NCI-H146 (cell line): Measurements from ENCODE around the gene SARDH.

Experiments used
- DNase-seq: peaks from one replicate; lab custom pipeline; 2025; lab: John Stamatoyannopoulos, UW

Gene SARDH, protein sequence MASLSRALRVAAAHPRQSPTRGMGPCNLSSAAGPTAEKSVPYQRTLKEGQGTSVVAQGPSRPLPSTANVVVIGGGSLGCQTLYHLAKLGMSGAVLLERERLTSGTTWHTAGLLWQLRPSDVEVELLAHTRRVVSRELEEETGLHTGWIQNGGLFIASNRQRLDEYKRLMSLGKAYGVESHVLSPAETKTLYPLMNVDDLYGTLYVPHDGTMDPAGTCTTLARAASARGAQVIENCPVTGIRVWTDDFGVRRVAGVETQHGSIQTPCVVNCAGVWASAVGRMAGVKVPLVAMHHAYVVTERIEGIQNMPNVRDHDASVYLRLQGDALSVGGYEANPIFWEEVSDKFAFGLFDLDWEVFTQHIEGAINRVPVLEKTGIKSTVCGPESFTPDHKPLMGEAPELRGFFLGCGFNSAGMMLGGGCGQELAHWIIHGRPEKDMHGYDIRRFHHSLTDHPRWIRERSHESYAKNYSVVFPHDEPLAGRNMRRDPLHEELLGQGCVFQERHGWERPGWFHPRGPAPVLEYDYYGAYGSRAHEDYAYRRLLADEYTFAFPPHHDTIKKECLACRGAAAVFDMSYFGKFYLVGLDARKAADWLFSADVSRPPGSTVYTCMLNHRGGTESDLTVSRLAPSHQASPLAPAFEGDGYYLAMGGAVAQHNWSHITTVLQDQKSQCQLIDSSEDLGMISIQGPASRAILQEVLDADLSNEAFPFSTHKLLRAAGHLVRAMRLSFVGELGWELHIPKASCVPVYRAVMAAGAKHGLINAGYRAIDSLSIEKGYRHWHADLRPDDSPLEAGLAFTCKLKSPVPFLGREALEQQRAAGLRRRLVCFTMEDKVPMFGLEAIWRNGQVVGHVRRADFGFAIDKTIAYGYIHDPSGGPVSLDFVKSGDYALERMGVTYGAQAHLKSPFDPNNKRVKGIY

GRCh38 chr9:133737774-133738639, at the start of gene SARDH:
Gene SARDH (minus strand): TSS chr9:133738352. CDS start chr9:133734173, 4,179 bp downstream.
- DNase-seq: peak; percentile 34

DNA sequence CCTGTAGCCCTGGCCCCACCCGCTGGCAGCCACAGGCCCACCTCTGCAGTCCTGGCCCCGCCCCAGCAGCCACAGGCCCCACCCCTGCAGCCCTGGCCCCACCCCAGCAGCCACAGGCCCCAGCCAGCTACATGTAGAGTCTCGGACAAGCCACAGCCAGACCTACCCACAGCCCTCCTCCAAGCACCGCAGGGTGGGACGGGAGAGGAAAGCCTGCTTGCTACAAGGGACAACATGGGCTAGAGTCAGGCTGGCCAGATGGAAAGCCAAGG, 49.5 kb upstream of the SARDH start:
- DNase-seq: no peak

DNA sequence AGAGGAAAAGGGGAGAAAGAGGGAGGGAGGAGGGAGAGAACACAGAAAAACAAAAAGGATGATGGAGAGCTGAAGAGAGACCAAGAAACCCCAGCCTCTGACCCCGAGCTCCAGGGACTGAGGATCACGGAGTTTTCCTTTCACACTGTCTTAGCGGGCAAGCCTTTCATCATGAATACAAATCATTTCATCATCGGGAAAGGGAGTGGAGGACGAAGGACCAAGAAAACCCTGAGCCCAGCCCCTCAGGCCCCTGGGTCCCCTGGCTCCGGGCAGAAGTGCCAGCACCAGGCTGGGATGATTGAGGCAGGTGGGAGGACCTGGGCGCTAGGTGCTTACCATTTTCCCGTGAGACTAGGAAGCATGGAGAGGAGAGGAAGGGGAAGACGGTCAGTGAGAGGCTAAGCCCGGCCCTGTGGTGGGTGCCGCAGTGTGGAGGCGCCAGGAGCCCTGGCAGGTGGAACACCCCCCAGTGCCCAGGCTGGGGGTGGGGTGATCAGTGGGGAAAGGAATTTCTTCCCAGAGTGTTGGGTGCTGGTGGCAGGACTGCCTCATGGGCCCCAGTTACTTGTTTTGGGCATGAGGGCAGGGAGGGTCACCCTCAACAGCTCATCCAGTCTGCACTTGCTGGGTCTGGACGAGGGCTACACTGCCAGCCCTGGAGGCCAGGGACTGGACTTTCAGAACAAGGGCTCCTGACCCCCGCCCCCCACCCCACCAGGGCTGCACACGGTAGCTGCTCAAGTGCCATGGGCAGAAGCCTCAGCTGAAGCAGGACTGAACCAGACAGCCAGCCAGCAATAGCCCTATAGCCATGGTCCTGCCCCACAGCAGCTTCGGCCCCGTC, 49.0 kb upstream of the SARDH start:
- DNase-seq: no peak

- no peak for DNase-seq
Measured at GRCh38 chr9:133786371-133786753, 48.2 kb upstream of the SARDH start.

- DNase-seq: no peak
Measured at GRCh38 chr9:133785753-133786370, 47.7 kb upstream of the SARDH start.

- no peak for DNase-seq
Measured at GRCh38 chr9:133784731-133785561, 46.8 kb upstream of the SARDH start.

- DNase-seq: no peak
Measured at GRCh38 chr9:133783331-133783731, 45.2 kb upstream of the SARDH start.

- DNase-seq: peak; percentile 4
Measured at GRCh38 chr9:133782157-133783130, 44.3 kb upstream of the SARDH start.

GRCh38 chr9:133781828-133782135, 43.6 kb upstream of the SARDH start:
- DNase-seq: no peak

DNA sequence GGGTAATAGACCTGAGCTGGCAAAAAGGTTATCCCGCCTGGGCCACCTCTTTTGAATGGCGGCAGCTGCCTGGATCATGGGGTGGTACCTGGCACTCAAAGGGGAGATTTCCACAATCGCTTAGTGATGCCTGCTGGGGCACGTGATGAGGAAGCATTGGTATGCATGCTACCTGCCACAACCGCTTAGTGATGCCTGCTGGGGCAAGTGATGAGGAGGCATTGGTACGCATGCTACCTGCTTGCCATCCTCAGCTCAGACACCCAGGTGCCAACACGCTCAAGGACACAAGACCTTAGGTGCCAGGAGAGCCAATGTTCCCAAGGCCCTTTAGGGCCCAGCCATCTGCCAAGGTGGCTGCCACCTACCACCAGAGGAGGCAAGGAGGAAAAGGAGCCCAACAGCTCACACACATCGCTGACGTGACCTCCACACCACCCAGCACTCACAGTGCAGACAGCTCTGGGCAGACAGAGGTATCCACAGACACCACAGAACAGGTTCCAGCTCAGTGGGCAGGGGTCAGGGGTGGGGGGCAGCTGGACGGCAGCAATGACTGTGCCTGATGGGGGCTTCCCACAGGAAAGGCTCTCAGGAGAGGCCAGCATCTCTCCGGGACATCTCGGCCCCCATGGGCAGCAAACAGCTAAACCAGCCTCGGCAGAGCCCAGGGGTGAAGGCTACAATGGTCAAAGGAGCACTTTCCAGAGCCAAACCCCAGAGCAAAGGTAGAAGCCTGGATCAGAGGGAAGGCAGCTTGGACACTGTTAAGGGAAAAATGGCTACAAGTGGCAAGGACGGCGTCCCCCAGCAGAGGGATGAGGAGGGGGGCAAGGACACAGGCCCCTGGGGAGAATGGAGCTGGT, 43.0 kb upstream of the SARDH start:
- DNase-seq: no peak

DNA sequence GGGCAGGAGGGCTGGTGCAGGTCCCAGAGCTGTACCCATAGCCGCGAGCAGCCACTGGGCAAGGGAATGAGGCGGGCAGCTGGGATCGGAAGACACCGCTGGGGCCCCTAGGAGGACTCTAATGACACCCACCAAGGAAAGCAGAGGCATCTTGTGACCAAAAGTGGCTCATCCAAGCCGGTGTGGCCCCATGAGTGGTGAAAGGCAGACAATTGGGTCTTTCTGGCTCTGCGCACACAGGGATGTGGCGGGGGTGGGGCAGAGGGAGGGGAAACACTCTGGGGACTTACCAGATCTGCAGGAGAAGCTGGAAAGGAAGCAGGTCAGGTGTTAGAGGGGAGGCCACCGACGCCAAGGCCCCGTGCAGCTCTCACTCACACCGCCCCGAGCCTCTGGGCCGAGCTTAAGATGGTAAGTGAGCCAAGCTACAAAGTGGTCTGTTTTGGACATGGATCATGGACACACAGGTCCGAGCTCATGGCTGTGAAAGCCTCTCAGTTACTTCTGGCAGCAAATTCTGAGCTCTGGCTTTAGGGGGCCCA, 42.3 kb upstream of the SARDH start:
- no peak for DNase-seq

DNA sequence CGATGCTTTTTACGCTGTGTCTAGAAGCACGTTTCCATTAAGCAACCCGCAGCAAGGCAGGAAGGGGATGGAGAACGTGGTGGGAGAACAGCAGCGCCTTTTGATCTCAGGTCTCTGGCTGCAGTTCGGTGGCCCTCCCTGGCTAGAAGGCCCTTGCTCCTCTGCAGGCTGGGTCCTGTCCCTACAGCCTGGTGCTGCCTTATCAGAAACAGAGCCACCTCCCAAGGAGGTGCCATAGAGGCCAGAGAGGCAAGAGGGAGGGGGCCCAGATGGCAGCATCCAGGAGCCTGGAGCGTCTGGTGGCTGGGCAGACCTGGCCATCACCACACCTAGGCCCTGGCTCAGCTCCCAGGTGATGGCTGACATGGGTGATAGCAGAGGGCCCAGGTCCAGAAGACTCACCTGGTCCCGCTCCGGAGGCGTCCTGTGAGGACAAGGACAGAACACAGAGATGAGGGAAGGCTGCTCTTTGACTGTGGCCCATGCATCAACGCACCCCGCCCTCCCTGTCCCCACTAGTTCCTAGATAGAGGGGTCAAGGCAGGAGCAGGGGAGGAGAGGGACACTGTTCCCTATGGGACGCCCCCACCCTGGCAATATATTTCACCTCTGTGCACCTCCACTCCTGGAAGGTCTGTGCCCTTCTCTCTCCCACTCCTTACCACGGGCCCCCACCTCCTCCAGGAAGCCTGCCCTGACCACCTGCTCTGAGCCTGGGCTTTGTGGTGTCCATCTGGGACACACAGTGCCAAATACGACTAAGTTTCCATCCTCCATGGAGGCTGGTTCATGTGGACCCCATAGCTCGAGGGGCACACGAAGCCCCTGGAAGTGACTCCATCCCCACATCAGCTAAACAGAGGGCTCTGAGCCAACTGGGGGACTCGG, 41.6 kb upstream of the SARDH start:
- no peak for DNase-seq

DNA sequence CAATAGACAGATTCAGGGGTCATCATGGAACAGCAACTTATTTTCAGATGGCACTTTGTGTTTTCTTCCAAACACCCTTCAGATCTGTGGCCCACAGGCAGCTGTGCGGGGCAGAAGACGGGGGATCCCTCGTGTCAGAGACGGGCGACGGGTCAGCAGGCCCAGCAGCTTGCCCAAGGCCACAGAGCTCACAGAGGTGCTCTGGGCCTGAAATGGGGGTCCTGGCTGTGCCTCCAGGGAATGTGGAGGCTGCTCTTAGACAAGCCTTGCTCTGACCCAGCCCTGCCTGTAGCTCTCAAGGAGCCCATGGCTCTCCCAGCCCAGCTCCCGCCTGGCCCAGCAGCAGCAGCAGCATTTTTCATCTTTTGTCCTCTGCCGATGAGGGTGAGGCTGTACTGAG, 40.9 kb upstream of the SARDH start:
- no peak for DNase-seq

- DNase-seq: no peak
Measured at GRCh38 chr9:133778336-133779013, 40.3 kb upstream of the SARDH start.

DNA sequence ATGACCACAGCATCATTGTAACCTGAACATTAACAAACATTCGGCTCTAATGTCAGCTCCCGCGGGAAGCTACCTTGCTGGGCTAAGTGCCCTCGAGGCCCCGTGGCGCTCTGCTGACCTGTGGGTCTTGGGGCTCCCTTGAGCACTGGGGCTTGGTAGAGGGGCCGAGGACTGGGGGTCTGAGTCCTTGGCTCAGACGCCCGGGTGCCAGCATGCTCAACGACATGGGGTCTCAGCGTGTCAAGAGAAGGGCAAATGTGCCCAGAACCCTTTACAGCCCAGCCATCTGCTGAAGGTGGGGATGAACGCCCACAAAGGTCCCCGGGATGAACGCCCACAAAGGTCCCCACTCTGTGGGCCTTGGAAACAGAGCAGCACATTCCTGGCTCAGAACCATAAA, 39.7 kb upstream of the SARDH start:
- DNase-seq: no peak
